Measurements from ENCODE around the gene TRPM6.

The TRPM6 gene

GRCh38 chr9:74921737-74922136 lies 34.0 kb upstream of the TRPM6 start:
- H3K36me3 ChIP-seq (replicated peaks; ENCODE audit: insufficient read depth, low read length) = no peaks in the 10 kb centered on the region
- TF ChIP-seq EZH2phosphoT487 (IDR thresholded peaks at IDR 0.05; ENCODE audit: low read length) (no peak), EZH2 (optimal IDR thresholded peaks at IDR 0.05; ENCODE audit: low read depth, low read length) (no peak), CTCF (IDR thresholded peaks at IDR 0.05; ENCODE audit: low read length) (no peak)
- H2AFZ ChIP-seq (ENCODE audit: low read length) = no peak overlapping the region
- H3K9ac ChIP-seq (ENCODE audit: low read length) = no peak overlapping the region
- no peak overlapping the region for H3K27ac ChIP-seq (ENCODE audit: low read length)
- no peaks in the 10 kb centered on the region for H3K9me2 ChIP-seq (replicated peaks; ENCODE audit: insufficient read depth, low read length)
- H3K9me3 ChIP-seq (replicated peaks; ENCODE audit: insufficient read depth, low read length) = no peaks in the 10 kb centered on the region
- no peak overlapping the region for H3K4me3 ChIP-seq (ENCODE audit: low read length)
- H3K4me1 ChIP-seq (ENCODE audit: low read length) = no peaks in the 10 kb centered on the region
- no peaks in the 10 kb centered on the region for H3K27me3 ChIP-seq (replicated peaks; ENCODE audit: insufficient read depth, low read length)
- no peak for DNase-seq
- H3K4me2 ChIP-seq (ENCODE audit: low read depth, low read length) = no peak overlapping the region
- no peaks in the 10 kb centered on the region for H4K20me1 ChIP-seq (ENCODE audit: insufficient read depth, low read length)
- H3K79me2 ChIP-seq (ENCODE audit: low read length) = no peaks in the 10 kb centered on the region
- no peaks in the 10 kb centered on the region for H3F3A ChIP-seq (ENCODE audit: insufficient read depth, low read length)

GRCh38 chr9:74920944-74921626 lies 33.4 kb upstream of the TRPM6 start:
- Histone ChIP-seq H3K79me2 (ENCODE audit: low read length) (no peaks in the 10 kb centered on the region), H3F3A (ENCODE audit: insufficient read depth, low read length) (no peaks in the 10 kb centered on the region), H3K27ac (ENCODE audit: low read length) (no peak overlapping the region), H3K4me1 (ENCODE audit: low read length) (no peaks in the 10 kb centered on the region), H3K9me3 (replicated peaks; ENCODE audit: insufficient read depth, low read length) (no peaks in the 10 kb centered on the region), H3K4me2 (ENCODE audit: low read depth, low read length) (no peak overlapping the region), H3K4me3 (ENCODE audit: low read length) (no peak overlapping the region), H2AFZ (ENCODE audit: low read length) (no peak overlapping the region), H3K27me3 (replicated peaks; ENCODE audit: insufficient read depth, low read length) (no peaks in the 10 kb centered on the region), H3K9ac (ENCODE audit: low read length) (no peak overlapping the region), H3K36me3 (replicated peaks; ENCODE audit: insufficient read depth, low read length) (no peaks in the 10 kb centered on the region), H4K20me1 (ENCODE audit: insufficient read depth, low read length) (no peaks in the 10 kb centered on the region), H3K9me2 (replicated peaks; ENCODE audit: insufficient read depth, low read length) (no peaks in the 10 kb centered on the region)
- no peak for DNase-seq
- TF ChIP-seq EZH2 (optimal IDR thresholded peaks at IDR 0.05; ENCODE audit: low read depth, low read length) (no peak), CTCF (IDR thresholded peaks at IDR 0.05; ENCODE audit: low read length) (no peak), EZH2phosphoT487 (IDR thresholded peaks at IDR 0.05; ENCODE audit: low read length) (no peak)

GRCh38 chr9:74910036-74910435 lies 22.3 kb upstream of the TRPM6 start:
- no peak overlapping the region for H3K27ac ChIP-seq (ENCODE audit: low read length)
- H3K27me3 ChIP-seq (replicated peaks; ENCODE audit: insufficient read depth, low read length) = no peaks in the 10 kb centered on the region
- no peak overlapping the region for H2AFZ ChIP-seq (ENCODE audit: low read length)
- H4K20me1 ChIP-seq (ENCODE audit: insufficient read depth, low read length) = no peaks in the 10 kb centered on the region
- no peak overlapping the region for H3K4me2 ChIP-seq (ENCODE audit: low read depth, low read length)
- no peak overlapping the region for H3K9ac ChIP-seq (ENCODE audit: low read length)
- H3K4me3 ChIP-seq (ENCODE audit: low read length) = no peak overlapping the region
- no peaks in the 10 kb centered on the region for H3K9me2 ChIP-seq (replicated peaks; ENCODE audit: insufficient read depth, low read length)
- no peak for DNase-seq
- H3K79me2 ChIP-seq (ENCODE audit: low read length) = no peaks in the 10 kb centered on the region
- H3F3A ChIP-seq (ENCODE audit: insufficient read depth, low read length) = no peaks in the 10 kb centered on the region
- no peaks in the 10 kb centered on the region for H3K4me1 ChIP-seq (ENCODE audit: low read length)
- no peaks in the 10 kb centered on the region for H3K36me3 ChIP-seq (replicated peaks; ENCODE audit: insufficient read depth, low read length)
- no peaks in the 10 kb centered on the region for H3K9me3 ChIP-seq (replicated peaks; ENCODE audit: insufficient read depth, low read length)
- TF ChIP-seq CTCF (IDR thresholded peaks at IDR 0.05; ENCODE audit: low read length) (no peak), EZH2 (optimal IDR thresholded peaks at IDR 0.05; ENCODE audit: low read depth, low read length) (no peak), EZH2phosphoT487 (IDR thresholded peaks at IDR 0.05; ENCODE audit: low read length) (no peak)
